Activated CD4-positive, alpha-beta T cell treated with anti-CD3 and anti-CD28 coated beads, Interleukin-2, amount 10 ng/mL, durations not matched to agents 7 days and 5 days (primary cell): Measurements from ENCODE around the gene PSMB11. TPM values are rescaled to one million over a fixed set of nuclear protein-coding genes. Genes with fewer than 3 reads are reported as not detected.

Experiments used
- CTCF ChIA-PET: fragments of 350-600 bp; sonication (Branson Sonifier 250); formaldehyde crosslinking; loops from one replicate; lab custom pipeline; 2021; ENCODE audit warnings: antibody characterized with exemption; lab: Charles Lee
- POLR2A ChIA-PET: fragments of 350-600 bp; sonication (Branson Sonifier 250); formaldehyde crosslinking; loops from one replicate; lab custom pipeline; 2021; ENCODE audit warnings: antibody characterized with exemption; lab: Charles Lee
- DNase-seq: peaks from one replicate; pipeline ENCODE4 v3.0.0-alpha.2; 2020
- H3K27ac Mint-ChIP-seq: one replicate; pipeline ENCODE4 v1.8.0; 2021; ENCODE audit warnings: mild to moderate bottlenecking, moderate library complexity, mixed read lengths
- H3K27me3 Mint-ChIP-seq: one replicate; pipeline ENCODE4 v1.8.0; 2021; ENCODE audit warnings: mixed read lengths
- H3K36me3 Mint-ChIP-seq: one replicate; pipeline ENCODE4 v1.8.0; 2021; ENCODE audit warnings: low read depth, mixed read lengths
- H3K4me1 Mint-ChIP-seq: one replicate; pipeline ENCODE4 v1.8.0; 2021; ENCODE audit warnings: mixed read lengths
- H3K4me3 Mint-ChIP-seq: one replicate; pipeline ENCODE4 v1.8.0; 2021; ENCODE audit warnings: mild to moderate bottlenecking, moderate library complexity, mixed read lengths
- H3K9me3 Mint-ChIP-seq: one replicate; pipeline ENCODE4 v1.8.0; 2021; ENCODE audit warnings: mixed read lengths
- total RNA-seq, 2 experiments: library from RNA; stranded (reverse); gene quantifications; one replicate each; pipeline ENCODE4 v1.2.3, GENCODE V29; 2021

The PSMB11 gene
- total RNA-seq, 2 experiments from 2014 or later: 0.21 TPM; not detected in 1

DNA sequence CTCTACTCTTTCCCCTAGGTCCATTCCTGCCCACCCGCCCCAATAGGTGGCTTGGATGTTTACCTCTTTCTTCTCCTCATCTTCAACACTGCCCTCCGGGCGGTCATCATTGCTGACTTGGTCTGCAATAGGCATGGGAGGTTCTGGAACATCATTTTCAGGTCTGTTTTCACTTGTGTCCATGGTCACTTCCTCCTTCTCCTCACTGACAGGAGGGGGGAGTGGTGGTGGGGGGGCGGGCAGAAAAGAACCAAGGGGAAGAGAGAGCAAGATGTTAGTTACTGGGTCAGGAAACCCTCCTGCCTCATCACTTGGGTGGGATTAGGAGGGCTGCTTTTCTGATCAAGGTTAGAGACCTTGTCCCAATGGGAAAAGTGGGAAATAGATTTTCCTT is 27.4 kb downstream of the PSMB11 start:
- POLR2A ChIA-PET: interaction anchor here (0.7 to 1.1 kb wide), 3 partner anchors 11 to 83 kb away, joined by 3 to 4 read pairs (median 3); partner anchors contain the start of genes ACIN1 and C14orf119
- Mint-ChIP-seq H3K27me3 (no peaks in the 10 kb centered on the region), H3K4me3 (peak overlapping the region; percentile 46), H3K36me3 (peaks cover 39% of the 10 kb centered on the region), H3K9me3 (no peaks in the 10 kb centered on the region), H3K4me1 (peaks cover 37% of the 10 kb centered on the region), H3K27ac (no peak overlapping the region)
- no peak for DNase-seq
- CTCF ChIA-PET: interaction anchor here (0.6 to 2.1 kb wide), 39 partner anchors 8 to 513 kb away, joined by 3 to 48 read pairs (median 5); partner anchors contain the start of genes ACIN1, AJUBA, C14orf119 and CDH24

DNA sequence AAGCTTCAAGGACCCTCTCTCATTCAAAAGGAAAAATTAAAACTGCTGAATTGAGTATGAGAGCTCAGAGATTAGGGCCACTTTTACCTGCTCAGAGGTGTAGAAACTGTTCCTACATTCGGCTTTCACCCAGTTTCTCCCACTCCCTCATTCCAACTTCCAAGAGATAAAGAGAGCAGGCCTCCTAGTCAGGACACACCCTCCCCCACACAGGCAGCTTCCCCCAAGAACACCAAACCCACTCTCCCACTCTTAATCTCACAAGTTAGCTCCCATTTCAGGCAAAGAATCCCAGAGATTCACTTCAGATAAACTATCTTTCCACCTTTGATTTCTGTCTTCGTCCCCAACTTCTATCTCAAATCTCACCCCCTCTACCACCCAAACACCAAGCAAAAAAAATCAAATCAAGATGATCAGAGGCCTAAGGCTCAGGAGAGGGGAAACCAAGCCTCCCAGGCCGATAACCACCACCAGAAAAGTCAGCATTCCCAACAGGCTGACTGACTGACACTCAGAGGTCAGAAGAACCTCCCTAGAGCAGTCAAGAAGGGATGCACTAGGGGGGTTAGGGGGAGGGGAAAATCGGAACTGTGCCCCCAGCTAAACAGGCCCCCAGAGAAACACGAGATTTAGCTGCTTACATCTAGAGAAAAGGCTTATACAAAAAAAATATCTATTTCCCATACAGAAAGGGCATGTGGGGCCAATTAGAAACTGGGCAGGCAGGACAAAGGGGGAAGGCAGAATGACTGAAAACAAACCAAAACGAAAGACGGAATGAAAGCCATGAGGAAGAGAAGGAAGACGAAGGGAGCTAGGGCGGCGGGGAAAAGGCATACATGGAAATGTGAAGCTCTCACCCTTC is 28.5 kb downstream of the PSMB11 start:
- DNase-seq: no peak
- Mint-ChIP-seq H3K4me1 (peaks cover 37% of the 10 kb centered on the region), H3K27me3 (no peaks in the 10 kb centered on the region), H3K27ac (peak overlapping the region; percentile 86), H3K4me3 (peak overlapping the region; percentile 87), H3K36me3 (peaks cover 44% of the 10 kb centered on the region), H3K9me3 (no peaks in the 10 kb centered on the region)
- CTCF ChIA-PET: interaction anchor here (0.6 to 3.0 kb wide), 11 partner anchors 12 to 84 kb away, joined by 3 to 12 read pairs (median 4); partner anchors contain the start of genes ACIN1, C14orf119, CDH24 and PSMB5
- POLR2A ChIA-PET: no interaction called here

DNA sequence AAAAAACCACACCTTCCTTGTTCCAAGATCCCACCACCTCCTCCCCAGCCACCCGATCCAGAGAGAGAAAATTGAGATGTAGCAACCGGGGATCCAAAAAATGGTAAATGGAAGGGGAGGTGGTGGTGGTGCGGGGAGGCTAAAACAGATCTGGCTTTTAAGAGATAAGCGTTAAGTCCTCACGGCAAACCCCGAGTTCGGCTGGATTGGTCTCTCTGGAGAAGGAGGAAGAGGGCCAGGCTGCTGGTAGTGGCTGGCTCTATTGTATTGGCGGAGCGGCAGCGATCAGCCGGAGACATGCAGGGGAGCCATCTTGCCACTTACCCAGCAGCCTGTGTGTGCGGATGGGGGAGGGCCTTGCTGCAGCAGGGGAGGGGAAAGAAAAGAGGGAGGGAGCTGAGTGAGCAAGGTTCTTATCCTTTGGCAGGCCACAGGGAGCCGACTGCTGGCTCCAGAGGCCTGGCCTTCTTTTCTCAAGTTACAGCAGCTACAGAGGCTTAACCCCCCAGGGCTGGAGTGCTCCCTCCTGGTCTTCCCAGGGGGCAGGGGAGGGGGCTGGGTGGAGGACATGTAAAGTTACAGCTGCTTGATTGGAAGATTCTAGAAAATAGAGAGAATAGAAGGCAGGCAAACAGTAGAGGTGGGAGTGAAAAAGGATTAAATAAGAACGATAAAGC is 29.4 kb downstream of the PSMB11 start:
- H3K27me3 Mint-ChIP-seq: no peaks in the 10 kb centered on the region
- ChIA-PET POLR2A (interaction anchor here (1.0 kb wide), 1 partner anchor 23 kb away, joined by 3 read pairs; no protein-coding TSS in a partner anchor), CTCF (interaction anchor here (0.6 to 3.0 kb wide), 11 partner anchors 9 to 85 kb away, joined by 3 to 12 read pairs (median 4); partner anchors contain the start of genes ACIN1, C14orf119, CDH24 and PSMB5)
- H3K4me3 Mint-ChIP-seq: peak overlapping the region; percentile 87
- DNase-seq: peak; percentile 88
- no peaks in the 10 kb centered on the region for H3K9me3 Mint-ChIP-seq
- peaks cover 32% of the 10 kb centered on the region for H3K4me1 Mint-ChIP-seq
- peaks cover 45% of the 10 kb centered on the region for H3K36me3 Mint-ChIP-seq
- H3K27ac Mint-ChIP-seq: peak overlapping the region; percentile 86

DNA sequence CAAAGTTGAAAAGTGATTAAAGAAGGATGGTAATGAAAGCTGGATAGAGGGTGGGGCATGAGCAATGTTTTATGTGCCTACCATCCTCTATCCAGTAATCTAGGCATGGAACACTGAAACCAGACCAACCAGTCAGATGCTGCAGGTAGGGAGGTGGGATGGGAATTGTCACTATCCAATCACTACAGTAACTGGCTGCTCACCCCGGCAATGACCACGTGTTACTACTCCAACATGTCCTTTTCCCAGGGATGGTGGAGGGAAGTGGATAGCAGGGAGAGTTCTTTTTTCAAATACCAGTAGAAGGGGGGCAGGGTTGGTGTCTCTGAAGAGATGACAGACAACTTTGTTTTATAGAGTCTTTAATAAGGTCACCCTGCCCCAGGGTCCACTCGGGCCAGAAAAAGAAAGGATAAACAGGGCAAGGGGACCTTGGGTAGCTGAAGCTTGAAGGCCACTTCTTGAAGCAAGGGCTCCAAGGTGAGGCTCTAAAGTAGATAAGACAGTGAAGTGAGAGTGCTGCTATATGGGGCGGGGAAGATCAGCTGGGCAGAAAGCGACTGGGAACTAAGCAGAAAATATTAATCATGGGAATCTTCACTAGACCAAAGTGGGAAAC is 30.0 kb downstream of the PSMB11 start:
- CTCF ChIA-PET: interaction anchor here (1.1 to 3.0 kb wide), 8 partner anchors 9 to 85 kb away, joined by 4 to 12 read pairs (median 6); partner anchors contain the start of genes ACIN1, C14orf119, CDH24 and PSMB5
- Mint-ChIP-seq H3K9me3 (no peaks in the 10 kb centered on the region), H3K36me3 (peaks cover 48% of the 10 kb centered on the region), H3K27me3 (no peaks in the 10 kb centered on the region), H3K27ac (peak overlapping the region; percentile 86), H3K4me3 (peak overlapping the region; percentile 87), H3K4me1 (peaks cover 32% of the 10 kb centered on the region)
- no peak for DNase-seq
- POLR2A ChIA-PET: interaction anchor here (0.6 to 1.0 kb wide), 2 partner anchors 22 to 311 kb away, joined by 3 read pairs; no protein-coding TSS in a partner anchor

DNA sequence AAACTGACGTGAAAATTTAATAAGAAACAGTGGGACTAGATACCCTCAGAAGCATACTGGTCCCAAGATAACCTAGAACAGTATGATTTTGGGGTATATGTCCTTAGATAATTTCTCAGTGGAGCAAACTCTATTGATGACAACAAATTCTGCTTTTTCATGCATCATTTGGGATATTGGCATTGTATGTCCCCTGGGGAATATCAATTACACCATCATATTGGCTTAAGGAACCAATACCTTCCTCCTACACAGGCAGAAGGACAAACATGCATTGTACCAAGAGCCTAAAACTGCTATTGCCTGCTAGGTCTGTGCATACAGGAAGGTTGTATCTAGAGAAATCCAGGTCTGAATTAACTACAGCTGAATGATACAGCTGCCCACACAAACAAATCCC is 32.9 kb downstream of the PSMB11 start:
- CTCF ChIA-PET: interaction anchor here (0.6 to 1.7 kb wide), 3 partner anchors 17 to 89 kb away, joined by 3 to 4 read pairs (median 4); partner anchors contain the start of gene CDH24
- no peak for DNase-seq
- POLR2A ChIA-PET: no interaction called here
- Mint-ChIP-seq H3K9me3 (no peaks in the 10 kb centered on the region), H3K36me3 (peaks cover 60% of the 10 kb centered on the region), H3K27ac (no peak overlapping the region), H3K27me3 (no peaks in the 10 kb centered on the region), H3K4me1 (peaks cover 20% of the 10 kb centered on the region), H3K4me3 (no peak overlapping the region)

DNA sequence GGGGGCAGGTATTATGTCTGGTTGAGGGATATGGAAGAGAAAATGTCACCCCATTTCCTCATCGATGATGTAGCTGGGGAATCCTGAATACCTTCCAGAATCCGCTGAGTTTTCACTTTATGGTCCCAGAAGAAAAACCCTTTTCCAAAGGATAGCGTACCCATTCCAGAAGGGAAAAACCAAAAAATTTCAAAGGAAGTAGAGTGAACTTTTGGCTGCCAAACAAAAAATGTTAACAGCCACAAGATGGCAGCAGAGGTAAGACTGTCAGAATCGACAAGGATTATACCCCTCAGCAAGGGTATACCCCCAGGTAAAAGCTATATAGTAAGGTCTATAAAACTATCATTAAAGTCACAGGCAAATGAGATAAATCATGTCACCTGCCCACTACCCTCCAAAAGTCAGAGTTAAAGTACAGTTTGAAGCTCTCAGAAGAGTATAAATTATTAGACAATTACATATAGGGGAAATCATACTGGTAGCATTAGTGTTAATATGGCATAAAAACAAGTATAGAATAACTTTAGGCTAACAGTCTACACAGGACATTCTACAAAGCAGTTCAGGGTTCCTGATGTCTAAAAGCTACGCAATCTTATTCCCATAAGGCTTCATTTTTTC is 34.9 kb downstream of the PSMB11 start:
- Mint-ChIP-seq H3K9me3 (no peaks in the 10 kb centered on the region), H3K4me3 (no peak overlapping the region), H3K4me1 (peaks cover 5% of the 10 kb centered on the region), H3K27ac (no peak overlapping the region), H3K27me3 (no peaks in the 10 kb centered on the region), H3K36me3 (peaks cover 57% of the 10 kb centered on the region)
- peak; percentile 59 for DNase-seq
- ChIA-PET POLR2A (interaction anchor here (0.7 kb wide), 1 partner anchor 17 kb away, joined by 3 read pairs; no protein-coding TSS in a partner anchor), CTCF (interaction anchor here (0.6 to 2.7 kb wide), 13 partner anchors 8 to 534 kb away, joined by 3 to 19 read pairs (median 5); partner anchors contain the start of genes ACIN1, C14orf119, CDH24 and SLC7A8)

DNA sequence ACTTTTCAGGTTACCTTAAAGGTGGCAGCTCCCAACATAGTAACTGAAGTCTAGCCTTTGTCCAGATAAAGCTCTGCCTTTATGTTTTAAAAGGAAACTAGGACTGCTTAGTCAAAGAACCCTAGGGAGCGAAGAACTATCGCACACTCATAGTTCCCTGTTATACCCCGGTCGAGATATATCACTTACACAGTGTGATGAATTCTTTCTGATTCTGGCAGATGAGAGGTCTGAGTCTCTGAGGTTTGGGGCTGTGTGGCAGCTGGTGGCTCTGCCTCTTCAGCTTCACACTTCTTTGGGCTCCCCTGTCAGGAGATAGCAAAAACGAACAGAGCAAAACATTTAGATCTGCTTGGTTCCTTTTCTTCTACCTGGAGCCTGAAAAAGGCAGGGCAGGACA is 36.0 kb downstream of the PSMB11 start:
- Mint-ChIP-seq H3K4me3 (no peak overlapping the region), H3K27me3 (no peaks in the 10 kb centered on the region), H3K27ac (peak overlapping the region; percentile 5), H3K36me3 (peaks cover 52% of the 10 kb centered on the region), H3K9me3 (no peaks in the 10 kb centered on the region), H3K4me1 (no peaks in the 10 kb centered on the region)
- CTCF ChIA-PET: interaction anchor here (0.8 to 2.7 kb wide), 8 partner anchors 8 to 25 kb away, joined by 3 to 19 read pairs (median 9); partner anchors contain the start of genes ACIN1 and C14orf119
- POLR2A ChIA-PET: no interaction called here
- no peak for DNase-seq

DNA sequence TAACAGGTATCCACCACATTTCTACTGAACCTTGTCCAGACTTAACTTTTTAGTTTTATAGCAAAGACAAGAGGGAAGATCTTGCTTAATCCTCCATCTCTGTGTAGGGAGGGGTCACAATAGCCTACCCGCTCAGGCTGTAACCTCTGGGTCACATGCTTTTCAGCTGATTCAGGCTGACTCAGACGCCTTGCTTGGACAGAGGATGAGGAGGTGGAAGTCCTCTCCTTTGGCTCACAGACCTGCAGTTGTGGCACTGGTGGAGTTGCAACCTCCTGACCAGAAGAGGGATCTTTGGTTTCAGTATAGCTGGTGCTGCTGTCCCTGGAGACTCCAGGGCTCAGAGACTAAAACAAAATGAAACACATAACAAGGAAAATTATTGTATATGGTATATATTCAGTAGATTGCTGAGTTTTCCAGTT is 36.7 kb downstream of the PSMB11 start:
- no peak overlapping the region for H3K4me3 Mint-ChIP-seq
- H3K4me1 Mint-ChIP-seq: no peaks in the 10 kb centered on the region
- peaks cover 52% of the 10 kb centered on the region for H3K36me3 Mint-ChIP-seq
- POLR2A ChIA-PET: no interaction called here
- CTCF ChIA-PET: interaction anchor here (2.4 to 2.7 kb wide), 2 partner anchors 10 to 16 kb away, joined by 16 read pairs; partner anchors contain the start of genes ACIN1 and C14orf119
- H3K27ac Mint-ChIP-seq: no peak overlapping the region
- H3K9me3 Mint-ChIP-seq: no peaks in the 10 kb centered on the region
- H3K27me3 Mint-ChIP-seq: no peaks in the 10 kb centered on the region
- no peak for DNase-seq

DNA sequence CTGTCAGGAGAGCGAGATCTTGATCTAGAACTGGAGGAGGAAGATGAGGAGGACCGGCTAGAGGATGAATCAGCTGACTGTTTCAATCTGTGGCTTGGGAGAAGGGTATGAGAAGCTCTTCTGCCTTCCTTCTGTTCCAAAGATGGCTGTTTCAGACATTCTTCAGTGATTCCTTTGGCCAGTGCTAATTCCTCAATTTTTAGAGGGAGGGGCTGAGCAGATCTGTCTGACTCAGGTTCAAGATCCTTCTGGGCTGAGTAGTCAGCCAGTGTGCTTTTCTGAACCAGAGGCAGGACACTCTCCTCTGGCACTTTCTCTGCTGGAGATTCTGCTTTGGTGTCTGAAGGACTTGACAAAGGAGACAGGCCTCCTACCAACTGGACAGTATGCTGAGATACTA is 37.7 kb downstream of the PSMB11 start:
- no peak for DNase-seq
- Mint-ChIP-seq H3K27me3 (no peaks in the 10 kb centered on the region), H3K27ac (no peak overlapping the region), H3K36me3 (peaks cover 51% of the 10 kb centered on the region), H3K4me1 (no peaks in the 10 kb centered on the region), H3K4me3 (no peak overlapping the region), H3K9me3 (no peaks in the 10 kb centered on the region)
- POLR2A ChIA-PET: no interaction called here
- CTCF ChIA-PET: interaction anchor here (2.7 kb wide), 1 partner anchor 11 kb away, joined by 14 read pairs; no protein-coding TSS in a partner anchor

DNA sequence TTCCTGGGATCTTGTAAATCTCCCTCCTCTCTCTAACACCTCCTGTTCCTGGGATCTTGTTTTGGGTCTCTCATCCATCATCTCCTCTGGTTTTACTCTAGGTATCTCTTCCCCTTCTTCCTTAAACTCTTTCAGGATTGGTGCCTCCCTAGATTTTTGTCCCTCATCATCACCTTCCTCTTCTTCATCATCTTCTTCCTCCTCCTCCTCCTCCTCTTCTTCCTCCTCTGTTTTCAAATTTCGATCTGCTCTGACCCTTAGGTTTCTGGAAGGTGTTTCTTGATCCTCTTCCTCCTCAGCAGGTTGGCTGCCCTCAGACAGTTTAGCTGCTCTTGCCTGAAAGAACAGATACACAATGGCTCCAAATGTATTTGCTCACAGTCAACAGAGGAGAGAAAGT is 38.5 kb downstream of the PSMB11 start:
- no peaks in the 10 kb centered on the region for H3K27me3 Mint-ChIP-seq
- ChIA-PET CTCF (interaction anchor here (0.6 to 2.7 kb wide), 3 partner anchors 12 to 28 kb away, joined by 3 to 14 read pairs (median 8); no protein-coding TSS in a partner anchor), POLR2A (no interaction called here)
- H3K4me1 Mint-ChIP-seq: no peaks in the 10 kb centered on the region
- no peak for DNase-seq
- no peak overlapping the region for H3K4me3 Mint-ChIP-seq
- H3K9me3 Mint-ChIP-seq: no peaks in the 10 kb centered on the region
- H3K36me3 Mint-ChIP-seq: peaks cover 49% of the 10 kb centered on the region
- peak overlapping the region; percentile 43 for H3K27ac Mint-ChIP-seq

DNA sequence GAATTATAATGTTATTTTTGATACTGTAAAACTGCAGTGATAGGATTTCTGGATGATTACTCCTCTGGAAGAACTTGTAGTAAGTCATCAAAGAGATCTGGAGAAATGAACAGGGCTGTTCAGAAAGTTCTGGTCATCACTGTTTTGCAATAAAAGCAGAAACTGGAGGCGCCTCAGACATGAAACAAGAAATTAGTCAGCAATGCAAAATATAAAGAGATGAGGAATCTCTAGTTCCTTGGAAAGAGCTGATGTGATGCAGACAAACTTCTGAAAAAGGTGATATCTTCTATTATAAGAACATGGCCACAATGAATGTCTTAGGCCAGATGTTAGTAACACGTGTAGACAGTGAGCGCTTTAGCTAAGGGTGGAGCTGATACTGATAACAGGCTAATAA is 43.4 kb downstream of the PSMB11 start:
- Mint-ChIP-seq H3K27ac (no peak overlapping the region), H3K4me3 (no peak overlapping the region), H3K36me3 (peaks cover 47% of the 10 kb centered on the region), H3K9me3 (no peaks in the 10 kb centered on the region), H3K4me1 (peaks cover 9% of the 10 kb centered on the region), H3K27me3 (no peaks in the 10 kb centered on the region)
- DNase-seq: no peak
- ChIA-PET POLR2A (no interaction called here), CTCF (interaction anchor here (1.0 to 1.5 kb wide), 3 partner anchors 8 to 35 kb away, joined by 3 to 10 read pairs (median 3); no protein-coding TSS in a partner anchor)
